GM10847 (cell line): ENCODE measurements around the gene ATG10.

ENCODE experiments used
- POLR2A ChIP-seq: IDR thresholded peaks from 2 replicates; pipeline ENCODE4 v1.6.1; 2011; ENCODE audit not compliant: insufficient read length; ENCODE audit errors: extremely low read depth

The ATG10 gene

DNA sequence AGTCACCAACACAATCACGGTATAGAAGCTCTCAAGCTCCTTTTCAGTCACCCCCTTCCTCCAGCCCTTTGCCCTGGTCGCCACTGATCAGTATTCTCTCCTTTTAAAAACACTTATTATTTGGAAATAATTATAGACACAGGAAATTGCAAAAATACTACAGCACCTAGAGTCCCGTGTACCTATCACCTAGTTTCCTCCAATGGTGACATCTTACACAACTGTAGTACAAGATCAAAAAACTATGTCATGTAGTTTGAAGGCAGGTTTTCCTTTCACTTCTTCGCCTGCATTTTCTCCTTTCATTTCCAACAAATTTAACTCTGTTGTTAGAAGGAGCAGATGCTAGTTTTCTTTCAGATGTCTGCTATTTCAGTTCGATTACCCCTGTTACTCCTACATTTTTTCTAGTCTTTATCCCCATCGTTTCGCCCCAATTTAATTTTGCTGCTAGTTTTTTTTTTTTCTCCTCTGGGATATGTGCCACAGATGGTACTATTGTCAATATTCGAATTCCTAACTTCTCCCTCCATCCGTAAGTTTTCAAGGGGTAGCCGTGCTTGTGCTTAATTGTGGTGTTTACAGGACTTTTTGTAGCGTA is 612 bp upstream of the ATG10 start:
- TF ChIP-seq POLR2A: no peak

DNA sequence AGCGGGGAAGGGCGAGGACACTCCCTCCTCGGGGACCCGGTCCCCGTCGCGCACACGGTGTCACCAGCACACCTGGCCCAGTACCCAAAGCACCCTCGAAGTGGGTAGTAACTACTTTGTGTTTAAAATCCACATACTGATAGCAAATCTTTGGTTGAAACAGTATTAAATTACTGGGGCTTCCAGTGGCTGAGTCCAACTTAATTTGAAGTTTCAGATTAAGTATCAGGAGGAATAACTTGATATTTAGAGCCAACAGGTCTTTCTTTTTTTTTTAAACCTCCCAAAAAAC is 615 bp downstream of the ATG10 start:
- no peak for TF ChIP-seq POLR2A

DNA sequence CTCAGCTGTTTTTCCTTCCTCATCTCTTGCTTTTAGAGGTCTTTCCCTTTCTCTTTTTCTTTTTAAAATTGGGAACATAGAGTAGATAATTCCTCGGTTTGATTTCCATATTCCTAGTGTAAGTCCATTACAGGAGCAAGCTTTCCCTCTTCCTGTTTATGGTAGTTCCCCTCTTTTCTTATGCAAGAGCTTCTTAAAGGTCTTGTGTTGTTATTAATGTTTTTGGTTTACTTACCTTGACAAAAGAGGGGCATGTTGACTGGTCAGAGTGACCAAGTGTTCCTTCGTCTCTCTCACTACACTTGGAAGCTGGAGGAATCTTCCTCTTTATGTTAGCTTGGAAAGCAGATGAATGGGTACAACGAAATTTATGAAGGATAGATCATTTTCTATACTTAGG is 8.3 kb downstream of the ATG10 start:
- no peak for TF ChIP-seq POLR2A

DNA sequence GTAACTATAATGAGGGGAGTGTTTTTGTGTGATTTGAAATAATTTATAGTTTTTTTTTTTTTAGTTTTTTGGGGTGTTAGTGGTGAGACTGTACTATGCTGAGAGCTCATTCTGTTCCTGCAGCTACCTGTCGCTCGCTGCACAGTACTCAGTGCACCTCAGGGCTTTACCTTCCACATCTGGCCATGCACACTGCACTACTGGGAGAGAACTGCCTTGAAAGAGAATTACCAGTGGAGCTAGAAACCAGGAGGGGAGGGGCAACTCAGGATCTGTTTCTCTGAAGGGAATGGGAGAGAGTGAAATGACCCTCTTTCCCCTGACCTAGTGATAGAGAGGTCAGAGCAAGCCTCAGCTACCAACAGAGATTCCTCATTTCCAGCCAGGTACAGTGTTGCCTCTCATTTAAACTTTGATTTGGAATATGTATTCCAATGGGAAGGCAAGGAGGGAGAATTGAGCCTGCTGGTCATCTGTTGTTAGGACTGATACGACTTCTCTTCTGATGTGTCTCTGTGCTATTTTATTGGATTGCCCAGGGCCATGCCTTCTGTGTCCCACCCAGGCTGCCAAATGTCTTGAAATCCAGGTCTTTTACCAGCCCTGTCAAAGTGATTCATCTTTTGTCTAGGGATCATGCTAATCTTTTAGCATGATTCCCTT is 8.9 kb downstream of the ATG10 start:
- no peak for TF ChIP-seq POLR2A

DNA sequence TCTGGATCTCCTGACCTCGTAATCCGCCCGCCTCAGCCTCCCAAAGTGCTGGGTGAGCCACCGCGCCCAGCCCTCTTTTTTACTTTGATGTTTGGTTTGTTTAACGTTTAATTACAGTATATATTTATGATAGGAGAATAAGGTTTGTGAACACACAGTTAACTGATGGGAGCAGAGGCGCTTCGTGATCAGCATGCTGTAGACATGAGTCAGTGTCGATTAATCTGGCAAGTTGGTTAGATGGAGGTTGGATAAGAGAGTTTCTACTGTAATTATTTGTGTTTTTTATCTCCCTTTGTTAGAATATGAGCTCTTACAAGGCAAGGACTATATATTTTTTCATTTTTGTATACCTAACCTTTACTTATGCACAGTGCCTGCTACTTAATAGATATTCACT is 14.3 kb downstream of the ATG10 start:
- TF ChIP-seq POLR2A: no peak

DNA sequence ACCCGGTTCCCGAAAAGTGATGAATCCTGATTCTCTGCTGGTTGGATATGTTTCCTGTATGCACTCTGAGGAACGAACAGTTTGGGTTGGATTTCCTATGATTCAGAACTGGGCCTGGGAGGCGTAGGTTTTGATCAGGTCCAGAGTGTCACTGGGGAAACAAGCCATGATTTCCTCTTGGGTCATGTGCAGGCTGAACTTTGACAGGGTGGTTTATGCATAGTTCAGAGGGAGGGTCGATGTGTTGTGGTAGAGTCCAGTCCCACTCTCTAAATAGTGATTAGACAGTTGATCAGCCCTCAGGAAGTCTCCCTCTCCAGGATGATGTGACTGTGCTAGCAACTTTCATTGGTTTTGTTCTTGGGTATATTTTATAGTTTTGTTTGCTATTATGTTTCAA is 17.4 kb downstream of the ATG10 start:
- TF ChIP-seq POLR2A: no peak

DNA sequence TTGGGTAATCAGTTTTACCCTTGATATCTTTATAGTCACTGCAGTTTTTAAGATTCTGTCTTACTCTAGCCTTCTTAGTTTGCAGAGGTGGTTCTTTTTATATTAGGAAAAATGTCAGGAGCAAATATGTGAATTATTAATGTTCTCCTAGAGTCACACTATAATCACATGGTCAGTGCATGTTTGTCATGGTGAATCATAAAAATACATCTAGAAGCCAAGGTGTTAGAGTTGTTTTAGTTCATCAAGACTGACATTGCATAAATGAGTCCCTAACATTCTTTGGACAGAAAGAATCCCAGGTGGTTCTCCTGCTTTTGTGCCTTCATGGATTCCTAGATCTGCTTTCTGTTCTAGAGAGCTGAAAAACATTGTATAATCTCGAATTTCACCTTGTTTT is 22.9 kb downstream of the ATG10 start:
- no peak for TF ChIP-seq POLR2A

DNA sequence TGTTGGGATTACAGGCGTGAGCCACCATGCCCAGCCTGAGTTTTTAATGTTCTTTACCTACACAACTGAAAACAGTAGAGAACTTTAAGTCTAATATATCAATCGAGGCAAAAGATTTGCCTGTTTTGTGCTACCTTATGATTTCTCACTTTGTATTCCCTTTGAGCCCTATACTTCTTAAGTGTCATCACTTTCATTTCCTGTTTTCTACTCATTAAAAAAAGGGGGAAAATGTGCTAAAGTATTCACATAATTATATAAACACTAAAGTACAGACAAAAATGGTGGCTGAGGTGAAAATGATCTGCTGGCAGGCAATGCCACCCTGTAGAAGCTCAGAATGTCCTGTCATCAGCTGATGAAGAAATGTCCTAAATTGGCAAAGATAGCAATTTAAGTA is 23.6 kb downstream of the ATG10 start:
- TF ChIP-seq POLR2A: no peak

DNA sequence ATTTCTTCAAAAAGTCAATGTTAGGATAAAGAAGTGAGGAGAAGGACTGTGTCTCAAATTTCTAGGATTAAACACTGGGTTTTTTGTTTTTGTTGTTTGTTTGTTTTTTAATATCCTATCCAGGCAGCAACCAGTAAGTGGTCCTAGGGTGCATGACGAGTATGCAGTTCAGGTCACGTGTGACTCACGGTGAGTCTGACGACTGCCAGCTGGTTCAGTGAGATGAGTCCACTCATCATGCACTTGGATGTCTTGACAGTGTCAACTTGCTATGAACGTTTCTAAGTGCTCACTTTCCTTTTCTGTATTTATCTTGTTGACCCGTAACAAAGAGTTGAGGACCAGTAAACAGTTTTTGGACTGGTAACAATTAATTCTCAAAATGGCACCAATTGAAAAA is 32.7 kb downstream of the ATG10 start:
- TF ChIP-seq POLR2A: no peak

DNA sequence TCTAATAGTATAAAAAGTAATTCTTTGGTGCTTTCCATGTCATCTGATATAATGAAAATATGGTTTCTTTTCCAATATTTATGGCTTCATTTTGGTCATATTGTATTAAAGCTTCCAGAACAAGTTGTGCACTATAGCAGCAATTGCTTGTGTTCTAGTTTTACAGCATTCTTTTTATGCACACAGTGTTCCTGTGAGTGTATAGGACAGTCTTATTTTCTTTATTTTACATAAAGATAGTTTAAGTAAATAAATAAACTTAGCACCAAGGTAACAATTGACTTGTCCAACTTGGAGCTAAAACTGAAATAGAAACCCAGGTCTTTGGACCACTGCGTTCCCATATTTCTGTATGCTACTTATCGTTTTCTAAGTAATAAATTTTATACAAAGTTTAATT is 38.9 kb downstream of the ATG10 start:
- no peak for TF ChIP-seq POLR2A

DNA sequence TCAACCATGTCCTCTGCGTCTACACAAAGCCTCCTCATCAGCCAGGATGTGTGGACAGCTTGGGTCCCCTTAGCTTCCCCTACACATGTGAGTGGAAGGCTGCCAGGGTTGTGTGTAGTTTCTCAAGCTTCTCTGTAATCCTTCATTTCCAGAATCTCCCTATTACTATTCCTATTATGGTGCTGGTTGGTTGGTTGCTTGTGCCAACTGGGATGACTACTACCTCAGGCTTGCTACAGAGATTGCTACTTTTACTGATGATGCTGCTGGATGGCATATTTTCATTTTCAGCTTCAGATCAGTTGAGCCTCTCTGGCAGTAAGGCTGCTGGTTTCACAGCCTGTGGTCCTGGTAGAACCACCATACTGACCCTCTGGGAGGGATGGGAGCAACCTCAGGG is 39.9 kb downstream of the ATG10 start:
- no peak for TF ChIP-seq POLR2A

DNA sequence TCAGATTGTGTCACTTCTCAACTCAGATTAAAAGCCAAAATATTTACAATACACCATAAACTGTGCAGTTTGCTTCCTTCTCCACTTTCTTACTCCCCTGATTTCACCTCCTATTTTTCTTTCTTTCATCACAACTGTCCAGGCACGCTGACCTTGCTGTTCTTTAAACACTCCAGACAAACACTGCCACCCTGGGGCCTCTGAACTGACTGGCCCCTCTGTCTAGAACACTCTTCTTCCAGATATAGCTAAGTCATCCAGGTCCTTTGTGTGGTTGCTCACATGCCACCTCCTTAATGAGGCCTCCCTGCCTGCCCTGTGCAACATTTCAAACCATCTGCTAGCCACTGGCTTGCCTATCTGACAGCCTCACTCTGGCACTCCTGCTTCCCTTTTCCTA is 46.6 kb downstream of the ATG10 start:
- no peak for TF ChIP-seq POLR2A

DNA sequence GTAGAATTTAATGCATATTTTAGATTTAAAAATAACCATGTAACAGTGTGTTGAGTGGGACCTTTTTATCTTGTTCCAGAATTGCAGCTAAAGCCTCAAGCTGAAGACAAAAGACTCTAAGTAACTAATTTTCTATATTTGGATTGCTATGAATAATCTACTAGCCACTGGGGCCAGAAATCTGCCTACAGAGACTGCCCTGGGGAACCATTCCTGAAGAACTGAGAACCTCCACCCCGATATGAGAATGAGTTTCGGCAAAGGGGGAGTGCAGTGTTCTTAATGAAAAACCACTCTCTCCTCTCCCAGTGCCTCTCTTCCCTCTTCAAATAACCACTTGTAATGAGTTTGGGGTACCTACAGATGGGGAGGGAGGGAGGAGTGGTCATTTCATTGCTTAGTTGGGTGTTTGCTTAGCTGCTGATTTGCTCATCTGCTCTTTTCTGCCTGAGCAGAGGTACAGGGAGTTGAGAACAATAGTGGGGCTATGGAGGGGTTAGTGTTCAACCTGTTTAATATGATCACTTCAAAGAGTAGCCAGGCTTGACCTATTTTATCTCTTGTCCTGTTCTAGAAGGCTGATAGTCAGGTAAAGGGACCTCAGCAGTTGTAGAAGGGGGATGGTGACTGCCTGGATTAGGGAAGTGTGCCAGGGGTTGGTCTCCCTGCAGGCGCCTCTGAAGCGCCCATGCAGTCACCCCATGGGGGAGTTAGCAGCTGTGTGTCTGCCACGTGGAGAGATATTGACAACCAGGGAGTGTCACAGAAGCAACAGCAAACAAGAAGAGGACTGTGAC is 47.7 kb downstream of the ATG10 start:
- TF ChIP-seq POLR2A: no peak

DNA sequence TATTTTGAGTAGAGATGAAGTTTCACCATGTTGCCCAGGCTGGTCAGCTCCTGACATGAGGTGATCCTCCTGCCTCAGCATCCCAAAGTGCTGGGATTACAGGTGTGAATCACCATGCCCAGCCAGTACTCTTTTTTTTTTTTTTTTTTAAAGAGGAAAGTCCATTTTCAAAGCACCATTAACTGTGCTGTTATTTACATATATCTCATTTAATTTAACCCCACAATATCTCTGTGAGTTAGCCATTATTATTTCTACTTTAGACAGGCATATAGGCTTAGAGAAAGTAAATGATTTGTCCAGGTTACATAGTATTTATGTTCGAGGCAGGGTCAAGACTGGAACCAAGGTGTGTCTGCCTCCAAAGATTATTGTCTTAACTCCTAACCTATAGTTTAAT is 50.7 kb downstream of the ATG10 start:
- no peak for TF ChIP-seq POLR2A

DNA sequence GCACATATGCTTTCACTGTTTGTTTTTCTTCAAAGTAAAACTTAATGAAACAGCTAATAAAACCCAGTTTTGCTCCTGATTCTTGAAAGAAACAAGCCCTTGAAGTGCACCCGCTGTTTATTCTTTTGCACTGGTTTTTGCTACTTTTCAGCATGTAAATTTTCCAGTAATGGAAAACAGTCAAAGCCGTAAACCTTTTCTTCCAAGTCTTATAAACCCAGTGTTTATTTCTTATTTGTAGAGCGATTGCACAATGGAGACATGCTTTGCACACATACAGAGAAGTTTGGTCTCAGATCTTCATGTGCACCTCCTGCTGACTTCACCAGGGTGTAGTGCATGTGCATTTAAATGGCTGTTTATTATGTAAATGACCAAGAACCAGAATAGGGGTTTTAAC is 51.8 kb downstream of the ATG10 start:
- TF ChIP-seq POLR2A: no peak

DNA sequence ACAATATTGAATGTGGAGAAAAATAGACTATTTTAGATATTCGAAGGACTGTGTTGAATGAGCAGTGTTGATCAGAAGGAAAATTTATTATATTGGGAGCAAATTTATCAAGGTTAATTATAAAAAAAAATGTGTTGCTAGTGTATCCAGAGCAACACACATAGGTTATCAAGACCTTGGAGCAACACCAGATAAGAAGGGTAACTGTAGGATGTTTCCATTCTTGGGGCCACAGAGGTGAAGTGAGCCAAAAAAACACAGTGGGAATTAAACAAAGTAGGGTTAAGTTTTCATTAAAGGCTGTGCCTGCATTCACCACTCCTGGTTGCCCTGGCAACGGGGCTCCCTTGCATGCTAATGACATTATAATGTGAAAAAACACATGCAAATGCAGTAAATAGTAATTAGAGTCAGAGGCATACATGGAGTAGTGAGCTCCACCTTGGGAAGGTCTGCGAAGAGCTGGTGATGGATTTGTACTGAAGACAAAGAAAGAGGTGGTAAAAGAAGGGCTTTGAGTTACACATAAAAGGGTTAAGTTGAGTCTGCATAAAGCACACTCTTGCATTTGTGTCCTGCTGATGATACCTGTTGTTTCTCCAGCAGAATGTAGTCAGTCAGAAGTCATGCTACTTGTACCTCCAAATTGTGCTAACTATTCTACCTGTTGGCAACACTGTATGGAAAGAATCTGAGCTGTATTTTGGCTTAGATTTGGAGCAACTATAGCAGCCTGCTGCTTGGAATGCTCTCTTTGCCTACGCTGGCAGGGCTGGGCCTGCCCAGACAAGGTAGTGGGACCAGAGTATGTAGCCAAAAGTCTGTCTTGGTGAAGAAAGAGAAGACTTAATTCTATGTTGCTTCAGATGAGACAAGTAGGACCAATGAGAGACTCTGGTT is 59.6 kb downstream of the ATG10 start:
- TF ChIP-seq POLR2A: no peak
